ENCODE results near the gene ZNF695.

Gene ZNF695

GRCh38 chr1:246959944-246960693 lies 47.7 kb downstream of the ZNF695 start:
- DNase-seq (ENCODE audit: low spot score) = no peak

DNA sequence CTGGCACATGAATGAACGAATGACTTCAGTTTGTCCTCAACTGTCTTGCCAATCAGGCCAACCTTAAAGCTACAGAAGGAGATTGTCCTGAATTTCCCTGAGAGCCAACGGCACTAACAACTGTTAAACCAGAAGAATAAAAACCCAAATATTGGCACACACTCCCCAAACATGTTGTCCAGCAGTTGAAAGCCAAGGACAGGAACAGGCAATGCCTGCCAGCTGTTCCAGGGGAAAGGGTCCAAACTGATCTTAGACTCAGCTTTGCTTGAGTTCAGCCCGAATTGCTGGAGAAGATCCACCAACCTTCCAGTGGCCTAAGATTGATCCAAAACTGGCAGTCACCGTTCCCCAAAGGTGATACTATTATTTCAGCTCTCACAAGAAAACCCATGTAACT lies 53.7 kb downstream of the ZNF695 start:
- no peak for DNase-seq (ENCODE audit: low spot score)

- DNase-seq (ENCODE audit: low spot score) = no peak
These were observed 56.4 kb downstream of the ZNF695 start for GRCh38 chr1:246951413-246951812.

- no peak for DNase-seq (ENCODE audit: low spot score)
These were observed 57.9 kb downstream of the ZNF695 start for GRCh38 chr1:246949956-246950355.

DNA sequence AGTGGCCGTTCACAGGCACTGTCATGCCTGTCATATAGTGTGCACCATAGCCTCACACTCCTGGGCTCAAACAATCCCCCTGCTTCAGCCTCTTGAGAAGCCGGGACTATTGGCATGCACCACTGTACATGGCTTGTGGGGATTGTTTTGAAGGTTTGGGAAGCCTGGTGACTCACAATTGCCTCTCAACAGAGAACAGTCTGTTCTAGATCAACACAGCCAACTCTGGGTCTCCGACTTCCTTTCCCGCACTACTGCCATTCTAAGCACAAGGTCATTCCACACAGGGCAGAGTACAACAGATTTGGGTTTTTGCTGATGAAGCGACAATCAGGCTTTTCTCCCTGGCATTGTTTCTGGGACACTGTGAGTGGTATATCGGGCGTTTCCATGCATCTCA lies 60.6 kb downstream of the ZNF695 start:
- DNase-seq (ENCODE audit: low spot score) = no peak

GRCh38 chr1:246946366-246946765 lies 61.5 kb downstream of the ZNF695 start:
- DNase-seq (ENCODE audit: low spot score) = no peak
